NCI-H524 treated with DMSO at 0.1 percent for 48 hours (cell line): ENCODE results near the gene CAMP.
"Not testable (repeated sequence)": the region's sequence is repeated elsewhere in the genome, so short reads cannot be mapped to it uniquely, and the experiment has no call there.

Source experiments
- DNase-seq: peaks from one replicate; lab custom pipeline; 2025; lab: John Stamatoyannopoulos, UW

Gene CAMP

GRCh38 chr3:48258530-48258929 lies 35.2 kb downstream of the CAMP start:
- no peak for DNase-seq

GRCh38 chr3:48267782-48268181 lies 44.5 kb downstream of the CAMP start:
- no peak for DNase-seq

DNA sequence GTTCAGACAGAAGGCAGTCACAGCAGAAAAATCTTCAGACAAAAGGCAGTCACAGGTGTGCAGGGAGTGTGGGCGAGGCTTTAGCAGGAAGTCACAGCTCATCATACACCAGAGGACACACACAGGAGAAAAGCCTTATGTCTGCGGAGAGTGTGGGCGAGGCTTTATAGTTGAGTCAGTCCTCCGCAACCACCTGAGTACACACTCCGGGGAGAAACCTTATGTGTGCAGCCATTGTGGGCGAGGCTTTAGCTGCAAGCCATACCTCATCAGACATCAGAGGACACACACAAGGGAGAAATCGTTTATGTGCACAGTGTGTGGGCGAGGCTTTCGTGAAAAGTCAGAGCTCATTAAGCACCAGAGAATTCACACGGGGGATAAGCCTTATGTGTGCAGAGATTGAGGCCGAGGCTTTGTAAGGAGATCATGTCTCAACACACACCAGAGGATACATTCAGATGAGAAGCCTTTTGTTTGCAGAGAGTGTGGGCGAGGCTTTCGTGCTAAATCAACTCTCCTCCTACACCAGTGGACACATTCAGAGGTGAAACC lies 45.2 kb downstream of the CAMP start:
- DNase-seq = no peak

DNA sequence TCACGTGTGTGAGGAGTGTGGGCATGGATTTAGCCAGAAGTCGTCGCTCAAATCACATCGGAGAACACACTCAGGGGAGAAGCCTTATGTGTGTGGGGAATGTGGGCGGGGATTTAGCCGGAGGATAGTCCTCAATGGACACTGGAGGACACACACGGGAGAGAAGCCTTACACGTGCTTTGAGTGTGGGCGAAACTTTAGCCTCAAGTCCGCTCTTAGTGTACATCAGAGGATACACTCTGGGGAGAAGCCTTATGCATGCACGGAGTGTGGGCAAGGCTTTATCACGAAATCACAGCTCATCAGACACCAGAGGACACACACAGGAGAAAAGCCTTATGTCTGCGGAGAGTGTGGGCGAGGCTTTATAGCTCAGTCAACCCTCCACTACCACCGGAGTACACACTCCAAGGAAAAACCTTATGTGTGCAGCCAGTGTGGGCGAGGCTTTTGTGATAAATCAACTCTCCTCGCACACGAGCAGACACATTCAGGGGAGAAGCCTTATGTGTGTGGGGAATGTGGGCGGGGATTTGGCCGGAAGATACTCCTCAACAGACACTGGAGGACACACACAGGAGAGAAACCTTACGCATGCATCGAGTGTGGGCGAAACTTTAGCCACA lies 45.8 kb downstream of the CAMP start:
- no peak for DNase-seq

GRCh38 chr3:48269592-48269991 lies 46.3 kb downstream of the CAMP start:
- DNase-seq = no peak

DNA sequence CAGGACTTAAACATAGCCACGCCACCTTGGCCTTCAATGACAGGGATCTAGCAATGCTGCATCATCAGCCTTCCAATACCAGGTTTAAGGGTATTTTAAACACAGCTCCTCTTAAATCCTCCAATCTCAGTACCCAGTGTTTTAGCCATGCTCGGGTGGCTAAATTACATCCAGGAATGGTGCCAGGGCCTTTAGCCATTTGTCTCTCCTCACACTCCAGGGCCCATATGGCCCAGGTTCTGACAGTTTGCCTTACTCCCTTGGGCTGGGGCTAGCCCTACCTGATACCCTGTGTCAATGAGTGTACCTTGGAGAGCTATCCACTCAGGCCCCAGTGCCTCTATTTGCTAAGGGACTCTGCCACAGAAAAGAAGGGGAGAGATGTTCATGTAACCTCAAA lies 47.0 kb downstream of the CAMP start:
- no peak for DNase-seq

DNA sequence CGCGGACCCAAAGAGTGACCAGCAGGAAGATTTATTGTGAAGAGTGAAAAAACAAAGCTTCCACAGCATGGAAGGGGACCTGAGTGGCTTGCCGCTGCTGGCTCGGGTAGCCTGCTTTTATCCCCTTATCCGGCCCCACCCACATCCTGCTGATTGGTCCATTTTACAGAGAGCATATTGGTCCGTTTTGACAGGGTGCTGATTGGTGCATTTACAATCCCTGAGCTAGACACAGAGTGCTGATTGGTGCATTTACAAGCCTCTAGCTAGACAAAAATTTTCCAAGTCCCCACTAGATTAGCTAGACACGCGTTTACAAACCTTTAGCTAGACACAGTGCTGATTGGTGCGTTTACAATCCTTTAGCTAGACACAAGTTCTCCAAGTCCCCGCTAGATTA lies 47.9 kb downstream of the CAMP start:
- DNase-seq = not testable (repeated sequence)

- DNase-seq = no peak
Measured at GRCh38 chr3:48271763-48272498, 48.6 kb downstream of the CAMP start.

DNA sequence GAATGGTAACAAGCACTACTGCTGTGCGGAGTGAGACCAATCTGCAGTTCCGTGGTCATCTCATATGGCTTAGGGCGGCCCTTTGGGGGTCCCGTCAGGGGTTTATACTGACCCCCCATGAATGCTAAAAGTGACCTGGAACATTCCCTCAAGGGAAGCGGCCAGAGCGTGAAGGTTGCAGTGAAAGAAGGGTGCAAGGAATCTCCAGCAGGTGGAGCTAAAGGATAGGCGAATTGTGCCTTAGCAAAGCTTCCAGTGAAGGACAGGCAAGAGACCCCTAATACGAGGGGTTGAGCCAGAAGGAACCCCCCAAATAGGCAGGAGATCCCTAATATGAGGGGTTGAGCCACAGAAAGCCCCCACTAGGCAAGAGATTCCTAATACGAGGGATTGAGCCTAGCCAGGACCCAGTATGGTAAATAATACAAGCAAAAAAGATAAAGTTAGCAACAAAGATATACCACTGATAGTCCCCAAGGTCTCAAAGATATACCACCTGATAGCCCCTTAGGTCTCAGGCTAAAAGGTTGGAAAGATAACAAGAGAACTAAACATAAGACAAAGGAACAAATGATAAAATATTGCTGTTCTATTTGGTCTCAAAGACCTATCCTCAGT lies 50.4 kb downstream of the CAMP start:
- no peak for DNase-seq

DNA sequence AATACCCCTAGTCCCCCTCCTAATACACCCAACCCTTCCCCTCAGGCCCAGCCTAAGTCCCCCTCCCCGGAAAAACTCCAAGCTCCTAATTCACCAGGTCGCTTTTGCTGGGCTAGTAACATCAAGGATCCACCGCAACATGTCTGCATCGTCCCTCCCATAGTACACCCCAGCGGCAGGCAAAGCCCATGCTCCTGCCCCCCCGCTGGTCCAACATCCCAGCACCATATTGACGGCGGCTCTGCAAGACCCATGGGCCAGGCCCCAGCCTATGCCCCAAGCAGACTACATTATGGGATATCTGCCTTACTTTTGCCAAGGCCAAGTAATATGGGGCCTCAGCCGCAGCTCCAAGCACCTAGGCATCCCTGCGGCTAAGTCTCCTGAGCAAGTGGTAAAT lies 51.2 kb downstream of the CAMP start:
- no peak for DNase-seq
